Body of pancreas (tissue), 4 donors: Measurements from ENCODE around the gene MSL1.

Experiments used
- CTCF ChIP-seq, 7 experiments: fragments of 450-650 bp in 4 of 7; fragments of 200-600 bp in 3 of 7; sonication (generic) in 3 of 7; IDR thresholded peaks; one replicate each; pipeline ENCODE4 v1.5.1; 2016 to 2019; ENCODE audit warnings: antibody characterized with exemption in 7 of 7
- POLR2A ChIP-seq, 3 donors: fragments of 450-650 bp; IDR thresholded peaks; one replicate each; pipeline ENCODE4 v1.6.1; 2016; ENCODE audit warnings: antibody characterized with exemption in 3 of 3, mild to moderate bottlenecking in 2 of 3

GRCh38 chr17:40170325-40170724, 48.6 kb downstream of the MSL1 start:
- no peak for TF ChIP-seq CTCF (IDR thresholded peaks at IDR 0.05)
- no peak for TF ChIP-seq POLR2A (IDR thresholded peaks at IDR 0.05)
